K562 (cell line): ENCODE results near the gene PRKAG2. TPM values are rescaled to one million over a fixed set of nuclear protein-coding genes. Genes with fewer than 3 reads are reported as not detected.

Experiments used
- ATAC-seq: fragments of 200-7000 bp; cut with Tn5 transposase; 3 replicates; pipeline ENCODE4 v1.9.1; 2020; ENCODE audit warnings: moderate library complexity
- BruUV-seq: library from RNA; stranded (reverse); fragments of 400-500 nt; replicated peaks from 2 replicates; lab custom pipeline; 2021; lab: Mats Ljungman, UMichigan
- CTCF ChIA-PET: fragments of 300-600 bp; formaldehyde crosslinking; extraction: SDS; loops from one replicate; lab custom pipeline; 2021; ENCODE audit warnings: low intra/inter-chr PET ratio; lab: Yijun Ruan, JAX
- POLR2A ChIA-PET: fragments of 300-600, 350-650 bp; sonication (Branson Sonifier 250); formaldehyde crosslinking; extraction: SDS; loops from one replicate; lab custom pipeline; 2021; ENCODE audit warnings: antibody characterized with exemption, inconsistent platforms; lab: Yijun Ruan, JAX
- DNase-seq, 4 experiments: peaks; one replicate each; pipeline versions ENCODE4 v3.0.0 to v3.0.0-alpha.2; 2011 to 2018; ENCODE audit warnings: low spot score in 3 of 4, mixed read lengths in 3 of 4; ENCODE audit errors: extremely low read depth in 1 of 4
- FAIRE-seq: peaks from 2 replicates; lab custom pipeline; 2011; peaks lifted over from hg19 to GRCh38; lab: Jason Lieb, UNC
- H2AFZ ChIP-seq: 2 replicates; pipeline ENCODE4 v1.6.0; 2011; ENCODE audit warnings: low read depth, low read length, control low read depth, inconsistent platforms
- H3K27ac ChIP-seq: fragments of 200-600 bp; 3 replicates; pipeline ENCODE4 v1.8.0; 2011; ENCODE audit warnings: low read depth, mild to moderate bottlenecking, control low read depth, inconsistent platforms, low read length, moderate library complexity, mixed read lengths; ENCODE audit errors: extremely low read depth
- H3K27me3 ChIP-seq, 2 experiments: fragments of 300-600 bp in 1 of 2; 2 replicates in 1 of 2; 3 replicates in 1 of 2; pipeline versions ENCODE4 v1.6.0 to v1.8.0; 2011; ENCODE audit warnings: inconsistent platforms in 2 of 2, low read length in 2 of 2, mild to moderate bottlenecking in 1 of 2, mixed read lengths in 1 of 2, moderate library complexity in 1 of 2; ENCODE audit not compliant: control insufficient read depth in 2 of 2, insufficient read depth in 2 of 2
- H3K36me3 ChIP-seq: fragments of 300-600 bp; 3 replicates; pipeline ENCODE4 v1.8.0; 2011; ENCODE audit warnings: mild to moderate bottlenecking, low read length, inconsistent platforms; ENCODE audit not compliant: control insufficient read depth, insufficient read depth
- H3K4me1 ChIP-seq, 2 experiments: fragments of 200-600 bp in 1 of 2; replicated peaks in 1 of 2; 2 replicates in 1 of 2; 3 replicates in 1 of 2; pipeline versions ENCODE4 v1.5.1 to v1.8.0; 2011; ENCODE audit warnings: inconsistent platforms in 2 of 2, low read length in 2 of 2, mild to moderate bottlenecking in 1 of 2, mixed read lengths in 1 of 2, moderate library complexity in 1 of 2; ENCODE audit not compliant: control insufficient read depth in 2 of 2, insufficient read depth in 2 of 2
- H3K4me2 ChIP-seq: 2 replicates; pipeline ENCODE4 v1.6.1; 2011; ENCODE audit warnings: low read length, control low read depth, inconsistent platforms, mixed read lengths; ENCODE audit not compliant: insufficient read depth
- H3K4me3 ChIP-seq: fragments of 200-600 bp; sonication (generic), shearing (Covaris generic); 2 replicates; pipeline ENCODE4 v1.5.1; 2016; ENCODE audit warnings: control low read depth, inconsistent platforms
- H3K79me2 ChIP-seq: fragments of 200-600 bp; 3 replicates; pipeline ENCODE4 v1.8.0; 2011; ENCODE audit warnings: low read length, inconsistent platforms; ENCODE audit not compliant: control insufficient read depth, insufficient read depth
- H3K9ac ChIP-seq, 2 experiments: 2 replicates each; pipeline versions ENCODE4 v1.6.0 to v1.6.1; 2011; ENCODE audit warnings: low read depth in 2 of 2, low read length in 2 of 2, control low read depth in 1 of 2, inconsistent platforms in 1 of 2, mild to moderate bottlenecking in 1 of 2, mixed read lengths in 1 of 2; ENCODE audit not compliant: insufficient read depth in 1 of 2
- H3K9me1 ChIP-seq: one replicate; pipeline ENCODE4 v1.6.0; 2011; ENCODE audit warnings: inconsistent platforms, mild to moderate bottlenecking, low read length, moderate library complexity; ENCODE audit not compliant: control insufficient read depth, insufficient read depth
- H3K9me3 ChIP-seq: replicated peaks from 2 replicates; pipeline ENCODE4 v1.5.1; 2011; ENCODE audit warnings: low read depth, low read length, inconsistent platforms; ENCODE audit not compliant: control insufficient read depth, insufficient read depth
- H4K20me1 ChIP-seq: replicated peaks from 2 replicates; pipeline ENCODE4 v1.6.1; 2011; ENCODE audit warnings: low read length, inconsistent platforms, mixed read lengths; ENCODE audit not compliant: control insufficient read depth, insufficient read depth
- CREB5 ChIP-seq: fragments of 250-450 bp; sonication (Bioruptor Pico); IDR thresholded peaks from 2 replicates; pipeline ENCODE4 v1.5.0; 2020; ENCODE audit warnings: mild to moderate bottlenecking
- FOXP1 ChIP-seq: sonication (generic); formaldehyde crosslinking; IDR thresholded peaks from 2 replicates; pipeline ENCODE4 v1.8.0; 2022; ENCODE audit warnings: mild to moderate bottlenecking, missing genetic modification reagents
- MLX ChIP-seq, 2 experiments: fragments of 450-650 bp in 1 of 2; sonication (generic) in 1 of 2; formaldehyde crosslinking; conservative IDR thresholded peaks; 2 replicates each; pipeline versions ENCODE4 v1.4.0 to v1.8.1; 2020 to 2022; ENCODE audit warnings: mild to moderate bottlenecking in 1 of 2, missing genetic modification reagents in 1 of 2
- RAD21 ChIP-seq, 2 experiments: fragments of 250-450 bp in 1 of 2; fragments of 450-650 bp in 1 of 2; sonication (Bioruptor Pico) in 1 of 2; formaldehyde crosslinking in 1 of 2; IDR thresholded peaks in 1 of 2; conservative IDR thresholded peaks in 1 of 2; 2 replicates each; pipeline versions ENCODE4 v1.4.0 to v1.8.0; 2020 to 2022; ENCODE audit warnings: mild to moderate bottlenecking in 2 of 2, moderate library complexity in 1 of 2
- RERE ChIP-seq: sonication (generic); formaldehyde crosslinking; IDR thresholded peaks from 2 replicates; pipeline ENCODE4 v1.8.0; 2023; ENCODE audit warnings: missing genetic modification reagents, mild to moderate bottlenecking, borderline replicate concordance
- TAF15 ChIP-seq: fragments of 200-400 bp; formaldehyde crosslinking; IDR thresholded peaks from 2 replicates; pipeline ENCODE4 v1.6.1; 2017; ENCODE audit warnings: mild to moderate bottlenecking, low read depth, low read length, moderate library complexity
- TRIM24 ChIP-seq, 2 experiments: fragments of 450-650 bp; IDR thresholded peaks; 2 replicates each; pipeline ENCODE4 v1.6.1; 2016
- ZBTB33 ChIP-seq: sonication (generic); formaldehyde crosslinking; IDR thresholded peaks from 2 replicates; pipeline ENCODE4 v1.8.1; 2023; ENCODE audit warnings: mild to moderate bottlenecking, missing genetic modification reagents
- ZC3H8 ChIP-seq: fragments of 450-650 bp; IDR thresholded peaks from 2 replicates; pipeline ENCODE4 v1.6.1; 2017
- ZNF12 ChIP-seq: sonication (generic); formaldehyde crosslinking; IDR thresholded peaks from 2 replicates; pipeline ENCODE4 v1.4.0; 2020; ENCODE audit warnings: mild to moderate bottlenecking, missing genetic modification reagents
- ZNF274 ChIP-seq: IDR thresholded peaks from 2 replicates; pipeline ENCODE4 v1.6.1; 2011; ENCODE audit warnings: low read depth, mild to moderate bottlenecking, low read length, moderate library complexity, borderline replicate concordance
- WGBS: fragments of 100-300 bp; shearing (Covaris generic); methylation state at CpG from one replicate; pipeline ENCODE4 v1.1.6; 2016; ENCODE audit warnings: low coverage, mixed read lengths; ENCODE audit not compliant: insufficient coverage; ENCODE audit errors: missing lambda C conversion rate; 5-methylcytosine and 5-hydroxymethylcytosine counted together
- in situ Hi-C: fragments of 300-500 bp; cut with MboI; formaldehyde crosslinking; loops from 4 replicates; pipeline ENCODE4 v1.15.0; 2018; ENCODE audit warnings: inconsistent platforms, mixed read lengths
- intact Hi-C: fragments of 100-400 bp; cut with micrococcal nuclease; formaldehyde crosslinking; loops from 2 replicates; pipeline ENCODE4 v1.14.2; 2022
- polyA plus RNA-seq, 8 experiments: library from polyadenylated mRNA; depleted of rRNA in 4 of 8; stranded (reverse) in 5 of 8; unstranded in 3 of 8; fragments of >200 nt; fragmentation: Nextera tagmentation in 2 of 8; fragmentation: Illumina TruSeq in 1 of 8; extraction: Ambion mirVana in 2 of 8; extraction: Trizol in 1 of 8; gene quantifications; 2 replicates each; pipeline versions ENCODE4 v1.2.1 to v1.2.3, GENCODE V29; 2011 to 2014; ENCODE audit warnings: inconsistent platforms in 1 of 8, missing spikeins in 1 of 8
- total RNA-seq, 7 experiments: library from RNA; depleted of rRNA in 6 of 7; stranded (reverse); fragments of >200 nt in 6 of 7; fragmentation: Illumina TruSeq in 2 of 7; extraction: Trizol in 2 of 7; gene quantifications; 2 replicates each; pipeline versions ENCODE4 v1.2.1 to v1.2.3, GENCODE V29; 2011 to 2021; ENCODE audit warnings: low replicate concordance in 1 of 7

Gene PRKAG2
- total and polyA plus RNA-seq, 9 of the 15 experiments (the other 6 are each of a cell fraction or from before 2014, with no cell fraction given), result 0.99 to 5.6 (median 3.3) TPM

- under 1% methylated on average over 14 of the region's 14 CpGs for WGBS
- no peaks in the 10 kb centered on the region for H3K9me1 ChIP-seq
- no peak overlapping the region for H3K4me3 ChIP-seq
- H2AFZ ChIP-seq, result no peak overlapping the region
- in situ Hi-C loops, result no loop called here
- H3K36me3 ChIP-seq, result no peaks in the 10 kb centered on the region
- POLR2A ChIA-PET, result interaction anchor here (0.6 to 1.3 kb wide), 4 partner anchors 10 to 222 kb away, joined by 3 to 4 read pairs (median 3); no protein-coding TSS in a partner anchor
- no peak for ATAC-seq
- no peak overlapping the region for H3K4me2 ChIP-seq
- no peak overlapping the region for H3K9ac ChIP-seq
- no peaks in the 10 kb centered on the region for H3K79me2 ChIP-seq
- intact Hi-C loops, result no loop called here
- no peaks in the 10 kb centered on the region for H4K20me1 ChIP-seq
- H3K27me3 ChIP-seq, result peaks cover 48 to 65% of the 10 kb centered on the region in 2 experiments
- DNase-seq, result no peak
- H3K4me1 ChIP-seq, result no peaks in the 10 kb centered on the region
- CTCF ChIA-PET, result no interaction called here
- no peak for FAIRE-seq
- no peaks in the 10 kb centered on the region for H3K9me3 ChIP-seq
- BruUV-seq, result no TSS peak
- H3K27ac ChIP-seq, result no peak overlapping the region
- TF ChIP-seq TAF15 (no peak), ZC3H8 (no peak), MLX (CRISPR knock-in tag; conservative IDR thresholded peaks at IDR 0.05) (no peak), TRIM24 (IDR thresholded peaks at IDR 0.05) (no peak), ZNF274 (no peak), RERE (CRISPR knock-in tag) (no peak), ZNF12 (CRISPR knock-in tag) (no peak), CREB5 (CRISPR knock-in tag) (no peak), ZBTB33 (no peak), FOXP1 (no peak), RAD21 (CRISPR knock-in tag; conservative IDR thresholded peaks at IDR 0.05 in 1 of 2, IDR thresholded peaks at IDR 0.05 in 1 of 2) (no peak)
Measured at GRCh38 chr7:151775547-151776443, 101.1 kb downstream of the PRKAG2 start.
